HepG2 (cell line): Measurements from ENCODE around the gene CDKN2A. TPM values are rescaled to one million over a fixed set of nuclear protein-coding genes. Genes with fewer than 3 reads are reported as not detected.

Source experiments
- ATAC-seq: fragments of 200-7000 bp; cut with Tn5 transposase; 3 replicates; pipeline ENCODE4 v1.9.1; 2020; ENCODE audit warnings: mild to moderate bottlenecking, moderate library complexity
- BruUV-seq: library from RNA; stranded (reverse); fragments of 400-500 nt; replicated peaks from 2 replicates; lab custom pipeline; 2021; lab: Mats Ljungman, UMichigan
- CTCF ChIA-PET: fragments of 300-600 bp; formaldehyde crosslinking; extraction: SDS; loops from one replicate; lab custom pipeline; 2021; ENCODE audit warnings: low total read pairs, inconsistent platforms, low intra/inter-chr PET ratio; lab: Yijun Ruan, JAX
- POLR2A ChIA-PET: fragments of 350-600 bp; sonication (Branson Sonifier 250); formaldehyde crosslinking; loops from one replicate; lab custom pipeline; 2020; ENCODE audit warnings: antibody characterized with exemption, inconsistent platforms; lab: Yijun Ruan, JAX
- DNase-seq: peaks from one replicate; pipeline ENCODE4 v3.0.0-alpha.2; 2015; ENCODE audit warnings: low spot score
- FAIRE-seq: peaks from 3 replicates; lab custom pipeline; 2011; peaks lifted over from hg19 to GRCh38; lab: Jason Lieb, UNC
- H2AFZ ChIP-seq: one replicate; pipeline ENCODE4 v1.6.1; 2011; ENCODE audit warnings: low read length, inconsistent platforms
- H3K27ac ChIP-seq: fragments of 300-600 bp; 3 replicates; pipeline ENCODE4 v1.8.0; 2011; ENCODE audit warnings: mixed run types, mild to moderate bottlenecking, mixed read lengths, low read length, inconsistent platforms; ENCODE audit not compliant: insufficient read depth; ENCODE audit errors: extremely low read length
- H3K27me3 ChIP-seq, 2 experiments: fragments of 200-600 bp in 1 of 2; 2 replicates in 1 of 2; 3 replicates in 1 of 2; pipeline versions ENCODE4 v1.6.0 to v1.8.0; 2011; ENCODE audit warnings: low read length in 2 of 2, mild to moderate bottlenecking in 2 of 2, moderate library complexity in 2 of 2, inconsistent platforms in 1 of 2; ENCODE audit not compliant: insufficient read depth in 2 of 2, control insufficient read depth in 1 of 2
- H3K36me3 ChIP-seq, 2 experiments: fragments of 200-600 bp in 1 of 2; replicated peaks in 1 of 2; 2 replicates in 1 of 2; 3 replicates in 1 of 2; pipeline versions ENCODE4 v1.5.1 to v1.8.0; 2011; ENCODE audit warnings: low read length in 2 of 2, inconsistent platforms in 1 of 2; ENCODE audit not compliant: insufficient read depth in 2 of 2, control insufficient read depth in 1 of 2
- H3K4me1 ChIP-seq: 2 replicates; pipeline ENCODE4 v1.5.1; 2012; ENCODE audit warnings: low read length, inconsistent platforms; ENCODE audit not compliant: insufficient read depth
- H3K4me2 ChIP-seq: 2 replicates; pipeline ENCODE4 v1.6.0; 2011; ENCODE audit warnings: low read depth, low read length, inconsistent platforms
- H3K4me3 ChIP-seq, 3 experiments: fragments of 200-600 bp in 1 of 3; sonication (generic), shearing (Covaris generic) in 1 of 3; replicated peaks in 1 of 3; 2 replicates each; pipeline ENCODE4 v1.5.1; 2011 to 2016; ENCODE audit warnings: low read length in 3 of 3, inconsistent platforms in 2 of 3, low read depth in 2 of 3, mild to moderate bottlenecking in 2 of 3, control low read depth in 1 of 3, mixed read lengths in 1 of 3; ENCODE audit not compliant: insufficient read depth in 1 of 3
- H3K79me2 ChIP-seq: one replicate; pipeline ENCODE4 v1.6.1; 2011; ENCODE audit warnings: low read length, inconsistent platforms; ENCODE audit not compliant: insufficient read depth
- H3K9ac ChIP-seq: 2 replicates; pipeline ENCODE4 v1.6.0; 2011; ENCODE audit warnings: mild to moderate bottlenecking, low read depth, low read length, inconsistent platforms; ENCODE audit not compliant: insufficient read depth
- H3K9me3 ChIP-seq: 2 replicates; pipeline ENCODE4 v1.5.1; 2012; ENCODE audit warnings: mild to moderate bottlenecking, low read length
- H4K20me1 ChIP-seq: 2 replicates; pipeline ENCODE4 v1.6.0; 2011; ENCODE audit warnings: inconsistent platforms, mild to moderate bottlenecking, low read length, moderate library complexity; ENCODE audit not compliant: insufficient read depth
- ATF3 ChIP-seq: sonication (generic); formaldehyde crosslinking; IDR thresholded peaks from 2 replicates; pipeline ENCODE4 v1.4.0; 2020; ENCODE audit warnings: missing genetic modification reagents
- ESRRA ChIP-seq: sonication (generic); formaldehyde crosslinking; IDR thresholded peaks from 2 replicates; pipeline ENCODE4 v1.5.1; 2020; ENCODE audit warnings: mild to moderate bottlenecking, low read depth, missing genetic modification reagents
- ETV6 ChIP-seq: sonication (generic); formaldehyde crosslinking; conservative IDR thresholded peaks from 2 replicates; pipeline ENCODE4 v1.4.0; 2020; ENCODE audit warnings: missing genetic modification reagents
- FOXA1 ChIP-seq, 2 experiments: fragments of 450-650 bp in 1 of 2; sonication (generic) in 1 of 2; formaldehyde crosslinking in 1 of 2; IDR thresholded peaks; 2 replicates each; pipeline versions ENCODE4 v1.4.0 to v1.6.1; 2016 to 2020; ENCODE audit warnings: missing genetic modification reagents in 1 of 2
- ISX ChIP-seq: sonication (generic); formaldehyde crosslinking; conservative IDR thresholded peaks from 2 replicates; pipeline ENCODE4 v1.5.0; 2020; ENCODE audit warnings: missing genetic modification reagents
- NCOA2 ChIP-seq: sonication (generic); formaldehyde crosslinking; IDR thresholded peaks from 2 replicates; pipeline ENCODE4 v1.8.0; 2022; ENCODE audit warnings: inconsistent platforms
- NR0B2 ChIP-seq: sonication (generic); formaldehyde crosslinking; IDR thresholded peaks from 2 replicates; pipeline ENCODE4 v1.4.0; 2020; ENCODE audit warnings: mild to moderate bottlenecking, missing genetic modification reagents
- PREB ChIP-seq: sonication (generic); formaldehyde crosslinking; IDR thresholded peaks from 2 replicates; pipeline ENCODE4 v1.4.0; 2020; ENCODE audit warnings: missing genetic modification reagents
- PTBP1 ChIP-seq: fragments of 200-400 bp; formaldehyde crosslinking; IDR thresholded peaks from 2 replicates; pipeline ENCODE4 v1.6.1; 2018; ENCODE audit warnings: low read length, low read depth; ENCODE audit not compliant: poor library complexity, severe bottlenecking
- RXRB ChIP-seq: IDR thresholded peaks from 2 replicates; pipeline ENCODE4 v1.6.1; 2016; ENCODE audit warnings: borderline replicate concordance, missing genetic modification reagents, missing compliant biosample characterization
- TAF15 ChIP-seq: fragments of 200-400 bp; formaldehyde crosslinking; IDR thresholded peaks from one replicate; pipeline ENCODE4 v1.6.1; 2018; ENCODE audit warnings: mild to moderate bottlenecking, low read depth, low read length; ENCODE audit not compliant: poor library complexity, severe bottlenecking
- ZBTB34 ChIP-seq: sonication (generic); formaldehyde crosslinking; IDR thresholded peaks from 2 replicates; pipeline ENCODE4 v1.8.0; 2022; ENCODE audit warnings: mild to moderate bottlenecking, missing genetic modification reagents
- ZFX ChIP-seq: sonication (generic); formaldehyde crosslinking; IDR thresholded peaks from 2 replicates; pipeline ENCODE4 v1.4.0; 2020; ENCODE audit warnings: mild to moderate bottlenecking, low read depth, missing genetic modification reagents, moderate library complexity
- ZNF18 ChIP-seq: sonication (generic); formaldehyde crosslinking; IDR thresholded peaks from 2 replicates; pipeline ENCODE4 v1.8.0; 2022; ENCODE audit warnings: mild to moderate bottlenecking, missing genetic modification reagents; ENCODE audit not compliant: insufficient replicate concordance
- ZNF280B ChIP-seq: sonication (generic); formaldehyde crosslinking; IDR thresholded peaks from 2 replicates; pipeline ENCODE4 v1.5.0; 2020; ENCODE audit warnings: missing genetic modification reagents, mild to moderate bottlenecking, borderline replicate concordance
- ZNF749 ChIP-seq: sonication (generic); formaldehyde crosslinking; IDR thresholded peaks from 2 replicates; pipeline ENCODE4 v1.8.0; 2022; ENCODE audit warnings: mild to moderate bottlenecking, missing genetic modification reagents, moderate library complexity, borderline replicate concordance
- WGBS: methylation state at CpG from one replicate; pipeline ENCODE4 v1.1.6; 2017; ENCODE audit warnings: low lambda C conversion rate; 5-methylcytosine and 5-hydroxymethylcytosine counted together
- in situ Hi-C: cut with HindIII; loops from 2 replicates; pipeline ENCODE4 v1.10.0; 2017; ENCODE audit warnings: low pct_unique_long_range_greater_than_20kb; ENCODE audit not compliant: extremely low pct_ligation_motif_present
- intact Hi-C: fragments of 100-400 bp; cut with micrococcal nuclease; formaldehyde crosslinking; loops from one replicate; pipeline ENCODE4 v1.10.0; 2022; ENCODE audit not compliant: unreplicated experiment
- polyA plus RNA-seq, 8 experiments: library from polyadenylated mRNA; depleted of rRNA in 3 of 8; stranded (reverse) in 7 of 8; unstranded in 1 of 8; fragments of >200 nt; fragmentation: Illumina TruSeq in 4 of 8; extraction: Trizol in 4 of 8; gene quantifications; 2 replicates each; pipeline versions ENCODE4 v1.2.1 to v1.2.3, GENCODE V29; 2011 to 2016; ENCODE audit warnings: low read depth in 4 of 8, missing spikeins in 1 of 8, mixed read lengths in 1 of 8; ENCODE audit not compliant: insufficient read depth in 1 of 8
- total RNA-seq, 5 experiments: library from RNA; depleted of rRNA; stranded (reverse); fragments of >200 nt; fragmentation: Illumina TruSeq; extraction: Trizol; gene quantifications; 2 replicates each; pipeline ENCODE4 v1.2.3, GENCODE V29; 2016; ENCODE audit warnings: low read depth in 1 of 5

Gene CDKN2A
- total and polyA plus RNA-seq, 2 of the 13 experiments (the other 11 are each of a cell fraction or from before 2014, with no cell fraction given), result 4.2 to 4.8 TPM

- no peak for DNase-seq
- in situ Hi-C loops, result loop anchor here (10.0 kb wide), 1 partner anchor 243 kb away; no protein-coding TSS in a partner anchor
- BruUV-seq, result no TSS peak
- H2AFZ ChIP-seq, result no peak overlapping the region
- H4K20me1 ChIP-seq, result no peaks in the 10 kb centered on the region
- peaks cover 9% of the 10 kb centered on the region for H3K4me1 ChIP-seq
- no peak overlapping the region for H3K9ac ChIP-seq
- no peaks in the 10 kb centered on the region for H3K9me3 ChIP-seq
- POLR2A ChIA-PET, result no interaction called here
- no peaks in the 10 kb centered on the region for H3K36me3 ChIP-seq
- WGBS, result 33% methylated on average over 5 of the region's 5 CpGs
- intact Hi-C loops, result no loop called here
- H3K79me2 ChIP-seq, result no peaks in the 10 kb centered on the region
- H3K4me3 ChIP-seq, result no peak overlapping the region
- no peak for FAIRE-seq
- H3K27me3 ChIP-seq, result peaks cover 0 to 17% of the 10 kb centered on the region in 2 experiments; a peak in 1 of 5 replicates
- no peak overlapping the region for H3K4me2 ChIP-seq
- CTCF ChIA-PET, result no interaction called here
- no peak overlapping the region for H3K27ac ChIP-seq
- ATAC-seq, result no peak
- no peak for TF ChIP-seq PTBP1
- no peak for TF ChIP-seq ETV6 (CRISPR knock-in tag)
- TF ChIP-seq ZFX (CRISPR knock-in tag), result no peak
- TF ChIP-seq ZNF749, result no peak
- no peak for TF ChIP-seq ZNF280B (CRISPR knock-in tag)
- no peak for TF ChIP-seq TAF15
- no peak for TF ChIP-seq ESRRA
- TF ChIP-seq ZBTB34 (CRISPR knock-in tag), result no peak
- no peak for TF ChIP-seq FOXA1 (IDR thresholded peaks at IDR 0.05)
- no peak for TF ChIP-seq FOXA1 (CRISPR knock-in tag; IDR thresholded peaks at IDR 0.05)
- TF ChIP-seq RXRB (CRISPR knock-in tag), result no peak
- no peak for TF ChIP-seq ISX (CRISPR knock-in tag)
- TF ChIP-seq ZNF18 (CRISPR knock-in tag), result no peak
- no peak for TF ChIP-seq NR0B2
- TF ChIP-seq ATF3, result no peak
- TF ChIP-seq PREB, result no peak
- TF ChIP-seq NCOA2 (CRISPR knock-in tag), result no peak
Measured at GRCh38 chr9:21991072-21991959, 2.9 kb downstream of the CDKN2A start.
